ENCODE data around the gene PLEKHH2. TPM values are rescaled to one million over a fixed set of nuclear protein-coding genes. Genes with fewer than 3 reads are reported as not detected.

Gene PLEKHH2
- total RNA-seq, 2 donors from 2014 or later: 5.6 to 10.4 TPM

DNA sequence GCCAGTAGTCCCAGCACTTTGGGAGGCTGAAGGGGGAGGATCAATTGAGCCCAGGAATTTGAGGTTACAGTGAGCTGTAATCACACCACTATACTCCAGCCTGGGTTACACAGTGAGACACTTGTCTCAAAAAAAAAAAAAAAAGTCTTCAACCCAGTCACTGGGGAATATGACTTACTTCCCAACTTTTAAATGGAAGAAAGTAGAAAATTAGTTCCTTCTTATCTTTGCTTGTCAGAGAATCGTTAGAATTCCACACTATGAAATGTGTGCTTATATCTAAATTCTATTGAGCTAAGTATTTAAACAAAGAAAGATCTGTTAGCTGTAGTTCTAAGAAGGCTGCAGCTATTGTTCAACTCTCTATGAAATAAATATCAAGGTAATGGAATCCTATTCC, 159.1 kb downstream of the PLEKHH2 start:
- H3K4me3 ChIP-seq: no peak overlapping the region
- H3K36me3 ChIP-seq (replicated peaks in 1 of 2; ENCODE audit: insufficient read depth in 1 of 2, low read depth in 2 of 2): peaks cover 0 to 2% of the 10 kb centered on the region in 2 donors
- no peak for ATAC-seq
- 29 to 45% methylated on average over 1 of the region's 1 CpG for WGBS, 2 donors
- H3K9me3 ChIP-seq: no peaks in the 10 kb centered on the region
- H3K27ac ChIP-seq: no peak overlapping the region
- no peaks in the 10 kb centered on the region for H3K4me1 ChIP-seq
- no peaks in the 10 kb centered on the region for H3K27me3 ChIP-seq
- TF ChIP-seq, protein P1, sequence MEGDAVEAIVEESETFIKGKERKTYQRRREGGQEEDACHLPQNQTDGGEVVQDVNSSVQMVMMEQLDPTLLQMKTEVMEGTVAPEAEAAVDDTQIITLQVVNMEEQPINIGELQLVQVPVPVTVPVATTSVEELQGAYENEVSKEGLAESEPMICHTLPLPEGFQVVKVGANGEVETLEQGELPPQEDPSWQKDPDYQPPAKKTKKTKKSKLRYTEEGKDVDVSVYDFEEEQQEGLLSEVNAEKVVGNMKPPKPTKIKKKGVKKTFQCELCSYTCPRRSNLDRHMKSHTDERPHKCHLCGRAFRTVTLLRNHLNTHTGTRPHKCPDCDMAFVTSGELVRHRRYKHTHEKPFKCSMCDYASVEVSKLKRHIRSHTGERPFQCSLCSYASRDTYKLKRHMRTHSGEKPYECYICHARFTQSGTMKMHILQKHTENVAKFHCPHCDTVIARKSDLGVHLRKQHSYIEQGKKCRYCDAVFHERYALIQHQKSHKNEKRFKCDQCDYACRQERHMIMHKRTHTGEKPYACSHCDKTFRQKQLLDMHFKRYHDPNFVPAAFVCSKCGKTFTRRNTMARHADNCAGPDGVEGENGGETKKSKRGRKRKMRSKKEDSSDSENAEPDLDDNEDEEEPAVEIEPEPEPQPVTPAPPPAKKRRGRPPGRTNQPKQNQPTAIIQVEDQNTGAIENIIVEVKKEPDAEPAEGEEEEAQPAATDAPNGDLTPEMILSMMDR (IDR thresholded peaks at IDR 0.05): no peak
- TF ChIP-seq POLR2A (IDR thresholded peaks at IDR 0.05): no peak
- intact Hi-C loops (cut with DNase I): no loop called here
- DNase-seq: no peak

DNA sequence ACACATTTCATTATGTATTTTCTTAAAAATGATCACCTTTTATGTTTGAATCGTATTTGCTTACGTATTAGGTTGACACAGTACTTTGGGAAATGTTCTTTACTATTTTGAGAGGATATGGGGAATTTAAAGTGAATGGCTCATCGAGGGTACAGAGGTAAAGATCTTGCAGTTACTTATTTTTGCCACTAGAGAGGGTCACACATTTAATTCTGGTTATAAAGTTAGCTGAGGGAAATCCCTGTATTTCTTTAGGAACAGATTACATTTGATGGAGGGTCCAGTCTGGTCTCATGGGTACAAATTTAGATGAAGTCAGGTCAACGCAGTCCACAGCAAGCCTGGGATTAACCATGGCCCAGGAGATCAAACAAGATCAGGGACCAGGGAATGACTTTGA, 161.2 kb downstream of the PLEKHH2 start:
- no peak overlapping the region for H3K4me3 ChIP-seq
- H3K27me3 ChIP-seq: no peaks in the 10 kb centered on the region
- DNase-seq: no peak
- TF ChIP-seq POLR2A (IDR thresholded peaks at IDR 0.05): no peak
- TF ChIP-seq, protein P1 (IDR thresholded peaks at IDR 0.05): peak in 3 of 7 experiments; percentile 5 to 16 (median 10)
- peaks cover 0 to 2% of the 10 kb centered on the region in 2 donors for H3K36me3 ChIP-seq (replicated peaks in 1 of 2; ENCODE audit: insufficient read depth in 1 of 2, low read depth in 2 of 2)
- no peak overlapping the region for H3K27ac ChIP-seq
- ATAC-seq: no peak
- WGBS, 2 donors: 77 to 80% methylated on average over 4 of the region's 4 CpGs
- no peaks in the 10 kb centered on the region for H3K9me3 ChIP-seq
- H3K4me1 ChIP-seq: no peaks in the 10 kb centered on the region
- intact Hi-C loops (cut with DNase I): no loop called here

- Histone ChIP-seq H3K27ac (no peak overlapping the region), H3K4me3 (no peak overlapping the region), H3K36me3 (replicated peaks in 1 of 2; ENCODE audit: insufficient read depth in 1 of 2, low read depth in 2 of 2) (no peaks in the 10 kb centered on the region), H3K4me1 (peaks cover 1% of the 10 kb centered on the region), H3K9me3 (no peaks in the 10 kb centered on the region), H3K27me3 (no peaks in the 10 kb centered on the region)
- DNase-seq (no peak), ATAC-seq (no peak)
- TF ChIP-seq POLR2A (IDR thresholded peaks at IDR 0.05): no peak
- TF ChIP-seq, protein P1 (IDR thresholded peaks at IDR 0.05): no peak
- intact Hi-C loops (cut with DNase I): no loop called here
Observed at GRCh38 chr2:43800894-43801293, 163.8 kb downstream of the PLEKHH2 start.

DNA sequence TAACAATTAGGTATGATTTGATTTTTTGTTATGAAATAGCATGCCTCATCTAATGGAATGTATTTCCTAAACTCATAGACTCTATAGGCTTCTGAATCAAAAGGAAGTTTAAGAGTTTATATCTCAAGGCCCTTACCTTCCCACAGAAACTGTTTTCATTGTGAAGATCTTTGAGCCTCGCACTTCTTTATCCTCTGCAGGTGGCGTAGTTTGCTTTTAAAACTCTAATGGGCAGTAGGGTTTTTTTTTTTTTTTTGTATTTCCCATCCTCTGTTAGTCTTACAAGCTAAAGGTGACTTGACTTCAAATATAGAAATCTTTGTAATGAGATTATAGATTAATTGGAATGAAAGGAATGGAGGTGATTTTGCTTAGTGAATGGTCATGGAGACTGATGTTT, 165.1 kb downstream of the PLEKHH2 start:
- Histone ChIP-seq H3K4me1 (peaks cover 5% of the 10 kb centered on the region), H3K27me3 (no peaks in the 10 kb centered on the region), H3K4me3 (no peak overlapping the region), H3K27ac (no peak overlapping the region), H3K36me3 (replicated peaks in 1 of 2; ENCODE audit: insufficient read depth in 1 of 2, low read depth in 2 of 2) (no peaks in the 10 kb centered on the region), H3K9me3 (no peaks in the 10 kb centered on the region)
- DNase-seq (no peak), ATAC-seq (no peak)
- 92 to 94% methylated on average over 2 of the region's 2 CpGs for WGBS, 2 donors
- intact Hi-C loops (cut with DNase I): no loop called here
- TF ChIP-seq, protein P1 (IDR thresholded peaks at IDR 0.05): no peak
- TF ChIP-seq POLR2A (IDR thresholded peaks at IDR 0.05): no peak

GRCh38 chr2:43803113-43803512, 166.1 kb downstream of the PLEKHH2 start:
- peaks cover 5% of the 10 kb centered on the region for H3K4me1 ChIP-seq
- WGBS, 2 donors: 57 to 67% methylated on average over 1 of the region's 1 CpG
- H3K27ac ChIP-seq: no peak overlapping the region
- no peak for ATAC-seq
- H3K4me3 ChIP-seq: no peak overlapping the region
- no peak for TF ChIP-seq POLR2A (IDR thresholded peaks at IDR 0.05)
- TF ChIP-seq, protein P1 (IDR thresholded peaks at IDR 0.05): no peak
- no peaks in the 10 kb centered on the region for H3K36me3 ChIP-seq (replicated peaks in 1 of 2; ENCODE audit: insufficient read depth in 1 of 2, low read depth in 2 of 2)
- no peak for DNase-seq
- H3K9me3 ChIP-seq: no peaks in the 10 kb centered on the region
- no peaks in the 10 kb centered on the region for H3K27me3 ChIP-seq
- intact Hi-C loops (cut with DNase I): no loop called here

Data from body of pancreas (tissue), 4 donors.